Transverse colon (tissue), 4 donors: ENCODE measurements around the gene DAB2IP. TPM values are rescaled to one million over a fixed set of nuclear protein-coding genes. Genes with fewer than 3 reads are reported as not detected.
"Not testable (repeated sequence)": the region's sequence is repeated elsewhere in the genome, so short reads cannot be mapped to it uniquely, and the experiment has no call there.

Experiments
- DNase-seq: peaks from one replicate; pipeline ENCODE4 v3.0.0-alpha.2; 2019
- H3K27ac ChIP-seq, 4 donors: fragments of 200-600 bp; sonication (generic); 2 replicates each; pipeline ENCODE4 v1.5.1; 2016 to 2018; ENCODE audit warnings: inconsistent platforms in 4 of 4
- H3K27me3 ChIP-seq: fragments of 200-600 bp; sonication (generic); 2 replicates; pipeline ENCODE4 v1.5.1; 2017; ENCODE audit warnings: inconsistent platforms
- H3K36me3 ChIP-seq, 4 donors: fragments of 200-600 bp; sonication (generic); 2 replicates each; pipeline ENCODE4 v1.5.1; 2017 to 2019; ENCODE audit warnings: inconsistent platforms in 4 of 4
- H3K4me1 ChIP-seq, 4 donors: fragments of 200-600 bp; sonication (generic); 2 replicates each; pipeline ENCODE4 v1.5.1; 2017 to 2020; ENCODE audit warnings: inconsistent platforms in 4 of 4
- H3K4me3 ChIP-seq, 4 donors: fragments of 200-600 bp; sonication (generic); 1 replicate in 1 of 4; 2 replicates in 3 of 4; pipeline versions ENCODE4 v1.5.1 to v1.6.1; 2017 to 2019; ENCODE audit warnings: inconsistent platforms in 4 of 4
- H3K9me3 ChIP-seq, 2 donors: fragments of 200-600 bp; sonication (generic); 2 replicates each; pipeline ENCODE4 v1.5.1; 2017 to 2019; ENCODE audit warnings: inconsistent platforms in 2 of 2
- CTCF ChIP-seq, 5 experiments: fragments of 200-600 bp in 3 of 5; fragments of 450-650 bp in 2 of 5; sonication (generic) in 3 of 5; IDR thresholded peaks; 1 replicate in 2 of 5; 2 replicates in 3 of 5; pipeline ENCODE4 v1.5.1; 2016 to 2017; ENCODE audit warnings: antibody characterized with exemption in 5 of 5, inconsistent platforms in 3 of 5, mild to moderate bottlenecking in 2 of 5, moderate library complexity in 1 of 5
- EP300 ChIP-seq: sonication (generic); formaldehyde crosslinking; IDR thresholded peaks from one replicate; pipeline ENCODE4 v1.6.1; 2017; ENCODE audit warnings: antibody characterized with exemption, low read depth
- POLR2A ChIP-seq: fragments of 450-650 bp; IDR thresholded peaks from one replicate; pipeline ENCODE4 v1.6.1; 2016; ENCODE audit warnings: antibody characterized with exemption, mild to moderate bottlenecking, moderate library complexity
- POLR2AphosphoS5 ChIP-seq, 3 donors: sonication (generic); formaldehyde crosslinking; IDR thresholded peaks; one replicate each; pipeline ENCODE4 v1.6.1; 2016; ENCODE audit warnings: antibody characterized with exemption in 3 of 3
- WGBS, 2 donors: methylation state at CpG; one replicate each; pipeline ENCODE4 v1.1.5; 2018; ENCODE audit warnings: low coverage in 1 of 2; 5-methylcytosine and 5-hydroxymethylcytosine counted together
- in situ Hi-C, 4 donors: fragments of 200-750 bp; cut with MboI; loops; one replicate each; pipeline versions ENCODE4 v1.15.0 to v1.15.1; 2017; ENCODE audit warnings: low sequenced_read_pairs in 3 of 4, low pct_ligation_motif_present in 1 of 4, low pct_unique_long_range_greater_than_20kb in 1 of 4
- intact Hi-C: fragments of 100-400 bp; cut with DNase I; formaldehyde crosslinking; loops from one replicate; pipeline ENCODE4 v1.15.1; 2023; ENCODE audit warnings: low total_unique reads
- total RNA-seq, 4 donors: library from RNA; depleted of rRNA; stranded (reverse); fragments of >200 nt; gene quantifications; one replicate each; pipeline ENCODE4 v1.1.0, GENCODE V29; 2016

The DAB2IP gene
- total RNA-seq, 4 donors from 2014 or later = 84.2 to 159 (median 90.7) TPM

DNA sequence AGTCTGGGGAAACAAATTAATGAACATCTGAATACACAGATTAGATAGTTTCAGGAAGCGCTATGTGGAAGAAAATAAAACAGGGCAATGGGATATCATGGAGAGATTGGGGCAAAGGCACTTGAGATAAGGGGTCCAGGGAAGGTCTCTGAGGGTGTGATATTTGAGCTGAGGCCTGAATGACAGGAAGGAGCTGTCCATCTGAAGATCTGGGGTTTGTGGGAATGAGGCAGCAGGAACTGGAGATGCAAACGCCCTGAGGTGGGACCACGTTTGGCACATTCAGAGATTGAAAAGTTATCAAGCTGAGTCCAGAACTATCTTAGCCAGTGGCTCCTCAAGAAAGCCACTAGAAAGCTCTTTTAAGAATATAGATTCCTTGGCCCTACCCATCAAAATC is 8.7 kb upstream of the DAB2IP start:
- Histone ChIP-seq H3K4me1 (peaks cover 10 to 24% (median 13%) of the 10 kb centered on the region in 4 donors), H3K4me3 (no peak overlapping the region), H3K27me3 (no peaks in the 10 kb centered on the region), H3K27ac (no peak overlapping the region), H3K36me3 (no peaks in the 10 kb centered on the region), H3K9me3 (no peaks in the 10 kb centered on the region)
- in situ Hi-C loops (no loop called here), intact Hi-C loops (loop anchor here (10.0 kb wide), 1 partner anchor 1488 kb away; no protein-coding TSS in a partner anchor)
- TF ChIP-seq CTCF (IDR thresholded peaks at IDR 0.05) (no peak), POLR2A (no peak), POLR2AphosphoS5 (IDR thresholded peaks at IDR 0.05) (no peak), EP300 (no peak)
- WGBS, 2 donors = 88 to 100% methylated on average over 3 of the region's 3 CpGs
- DNase-seq = no peak

- intact Hi-C loops (loop anchor here (10.0 kb wide), 1 partner anchor 1489 kb away; no protein-coding TSS in a partner anchor), in situ Hi-C loops (no loop called here)
- WGBS, 2 donors = 80 to 100% methylated on average over 2 to 3 of the region's 3 CpGs
- Histone ChIP-seq H3K9me3 (no peaks in the 10 kb centered on the region), H3K36me3 (no peaks in the 10 kb centered on the region), H3K27ac (no peak overlapping the region), H3K4me1 (peaks cover 5 to 22% (median 13%) of the 10 kb centered on the region in 4 donors), H3K27me3 (no peaks in the 10 kb centered on the region), H3K4me3 (no peak overlapping the region)
- TF ChIP-seq CTCF (IDR thresholded peaks at IDR 0.05) (no peak), POLR2AphosphoS5 (IDR thresholded peaks at IDR 0.05) (no peak), EP300 (no peak), POLR2A (no peak)
- DNase-seq = no peak
These were observed 8.0 kb upstream of the DAB2IP start for GRCh38 chr9:121643473-121643872.

- 91 to 94% methylated on average over 10 of the region's 10 CpGs for WGBS, 2 donors
- intact Hi-C loops = loop anchor here (10.0 kb wide), 1 partner anchor 1489 kb away; no protein-coding TSS in a partner anchor
- in situ Hi-C loops = not testable (repeated sequence)
These were observed 7.4 kb upstream of the DAB2IP start for GRCh38 chr9:121644040-121644439.

GRCh38 chr9:121645003-121645402 is 6.4 kb upstream of the DAB2IP start:
- Histone ChIP-seq H3K4me1 (peaks cover 13 to 32% (median 18%) of the 10 kb centered on the region in 4 donors), H3K27ac (no peak overlapping the region), H3K4me3 (no peak overlapping the region), H3K36me3 (no peaks in the 10 kb centered on the region), H3K9me3 (no peaks in the 10 kb centered on the region), H3K27me3 (no peaks in the 10 kb centered on the region)
- intact Hi-C loops (loop anchor here (10.0 kb wide), 1 partner anchor 1490 kb away; no protein-coding TSS in a partner anchor), in situ Hi-C loops (no loop called here)
- TF ChIP-seq POLR2A (no peak), POLR2AphosphoS5 (IDR thresholded peaks at IDR 0.05) (no peak)
- 36% methylated on average over 4 of the region's 4 CpGs; no CpG with 5 or more reads in 1 of the 2 donors for WGBS, 2 donors
- no peak for DNase-seq

More at GRCh38 chr9:121644040-121644439, 7.4 kb upstream of the DAB2IP start:
- not testable (repeated sequence) for H3K4me3 ChIP-seq, H3K27ac ChIP-seq, H3K27me3 ChIP-seq, H3K9me3 ChIP-seq, DNase-seq, H3K36me3 ChIP-seq
- H3K4me1 ChIP-seq = peaks cover 5 to 25% (median 13%) of the 10 kb centered on the region in 4 donors

- intact Hi-C loops = loop anchor here (10.0 kb wide), 1 partner anchor 1491 kb away; no protein-coding TSS in a partner anchor
- Histone ChIP-seq H3K4me1 (peaks cover 12 to 32% (median 21%) of the 10 kb centered on the region in 4 donors), H3K4me3 (no peak overlapping the region), H3K9me3 (no peaks in the 10 kb centered on the region), H3K27me3 (no peaks in the 10 kb centered on the region), H3K36me3 (no peaks in the 10 kb centered on the region), H3K27ac (no peak overlapping the region)
- 74 to 87% methylated on average over 3 to 22 of the region's 22 CpGs for WGBS, 2 donors
- in situ Hi-C loops = no loop called here
- TF ChIP-seq EP300 (no peak), POLR2A (no peak), POLR2AphosphoS5 (IDR thresholded peaks at IDR 0.05) (no peak), CTCF (IDR thresholded peaks at IDR 0.05) (no peak)
- no peak for DNase-seq
These were observed 5.3 kb upstream of the DAB2IP start for GRCh38 chr9:121645853-121646807.
